Transverse colon (tissue), 4 donors: ENCODE measurements around the gene HIVEP3.

Experiments
- CTCF ChIP-seq, 5 experiments: fragments of 200-600 bp in 3 of 5; fragments of 450-650 bp in 2 of 5; sonication (generic) in 3 of 5; IDR thresholded peaks; 1 replicate in 2 of 5; 2 replicates in 3 of 5; pipeline ENCODE4 v1.5.1; 2016 to 2017; ENCODE audit warnings: antibody characterized with exemption in 5 of 5, inconsistent platforms in 3 of 5, mild to moderate bottlenecking in 2 of 5, moderate library complexity in 1 of 5
- EP300 ChIP-seq: sonication (generic); formaldehyde crosslinking; IDR thresholded peaks from one replicate; pipeline ENCODE4 v1.6.1; 2017; ENCODE audit warnings: antibody characterized with exemption, low read depth
- POLR2A ChIP-seq: fragments of 450-650 bp; IDR thresholded peaks from one replicate; pipeline ENCODE4 v1.6.1; 2016; ENCODE audit warnings: antibody characterized with exemption, mild to moderate bottlenecking, moderate library complexity
- POLR2AphosphoS5 ChIP-seq, 3 donors: sonication (generic); formaldehyde crosslinking; IDR thresholded peaks; one replicate each; pipeline ENCODE4 v1.6.1; 2016; ENCODE audit warnings: antibody characterized with exemption in 3 of 3

GRCh38 chr1:41935226-41935625 is 16.5 kb upstream of the HIVEP3 start:
- TF ChIP-seq CTCF (IDR thresholded peaks at IDR 0.05) (no peak), POLR2A (no peak), EP300 (no peak), POLR2AphosphoS5 (IDR thresholded peaks at IDR 0.05) (no peak)
